CD8-positive, alpha-beta memory T cell (primary cell): ENCODE measurements around the gene ATP2B1. TPM values are rescaled to one million over a fixed set of nuclear protein-coding genes. Genes with fewer than 3 reads are reported as not detected.
A peak's percentile ranks its signal among the peaks of the same experiment; 100 is the strongest.
"Not testable (repeated sequence)": the region's sequence is repeated elsewhere in the genome, so short reads cannot be mapped to it uniquely, and the experiment has no call there.

Source experiments
- CTCF ChIA-PET: fragments of 350-600 bp; sonication (Branson Sonifier 250); formaldehyde crosslinking; loops from one replicate; lab custom pipeline; 2021; ENCODE audit warnings: antibody characterized with exemption; lab: Charles Lee
- POLR2A ChIA-PET: fragments of 350-600 bp; sonication (Branson Sonifier 250); formaldehyde crosslinking; loops from one replicate; lab custom pipeline; 2021; ENCODE audit warnings: antibody characterized with exemption; lab: Charles Lee
- DNase-seq, 5 donors: peaks; one replicate each; pipeline versions ENCODE4 v3.0.0 to v3.0.0-alpha.2; 2020 to 2022; ENCODE audit warnings: mixed read lengths in 1 of 5
- H3K27ac ChIP-seq: one replicate; pipeline ENCODE4 v1.7.0; 2013; ENCODE audit warnings: low read depth, mild to moderate bottlenecking, low read length, moderate library complexity
- H3K27me3 ChIP-seq: 2 replicates; pipeline ENCODE4 v1.7.0; 2013; ENCODE audit warnings: low read length, mild to moderate bottlenecking; ENCODE audit not compliant: insufficient read depth, poor library complexity, severe bottlenecking
- H3K36me3 ChIP-seq: 2 replicates; pipeline ENCODE4 v1.7.0; 2013; ENCODE audit warnings: mild to moderate bottlenecking, low read length, moderate library complexity; ENCODE audit not compliant: insufficient read depth
- H3K4me1 ChIP-seq: 2 replicates; pipeline ENCODE4 v1.7.0; 2013; ENCODE audit warnings: mild to moderate bottlenecking, low read length, moderate library complexity; ENCODE audit not compliant: insufficient read depth
- H3K4me3 ChIP-seq: 2 replicates; pipeline ENCODE4 v1.7.0; 2013; ENCODE audit warnings: mild to moderate bottlenecking, low read length
- H3K9me3 ChIP-seq: 2 replicates; pipeline ENCODE4 v1.7.0; 2013; ENCODE audit warnings: mild to moderate bottlenecking, low read length
- H3K27ac Mint-ChIP-seq, 8 donors: one replicate each; pipeline ENCODE4 v1.8.0; 2020 to 2021; ENCODE audit warnings: mixed read lengths in 8 of 8, mild to moderate bottlenecking in 6 of 8, inconsistent platforms in 3 of 8, moderate library complexity in 3 of 8
- H3K27me3 Mint-ChIP-seq, 2 donors: one replicate each; pipeline ENCODE4 v1.8.0; 2020 to 2021; ENCODE audit warnings: mixed read lengths in 2 of 2, mild to moderate bottlenecking in 1 of 2, moderate library complexity in 1 of 2
- H3K36me3 Mint-ChIP-seq, 3 donors: one replicate each; pipeline ENCODE4 v1.8.0; 2020 to 2021; ENCODE audit warnings: mixed read lengths in 3 of 3, inconsistent platforms in 1 of 3, mild to moderate bottlenecking in 1 of 3
- H3K4me1 Mint-ChIP-seq, 3 donors: one replicate each; pipeline ENCODE4 v1.8.0; 2020 to 2021; ENCODE audit warnings: mixed read lengths in 3 of 3, inconsistent platforms in 1 of 3, mild to moderate bottlenecking in 1 of 3
- H3K4me3 Mint-ChIP-seq, 7 donors: one replicate each; pipeline ENCODE4 v1.8.0; 2020 to 2021; ENCODE audit warnings: mixed read lengths in 7 of 7, mild to moderate bottlenecking in 6 of 7, moderate library complexity in 4 of 7, inconsistent platforms in 2 of 7
- H3K9me3 Mint-ChIP-seq, 5 donors: one replicate each; pipeline ENCODE4 v1.8.0; 2020 to 2022; ENCODE audit warnings: mixed read lengths in 5 of 5, mild to moderate bottlenecking in 3 of 5, moderate library complexity in 2 of 5, inconsistent platforms in 1 of 5
- polyA plus RNA-seq: library from polyadenylated mRNA; unstranded; fragments of 300-500 nt; fragmentation: Illumina TruSeq; gene quantifications from one replicate; pipeline ENCODE4 v1.2.3, GENCODE V29; 2021
- total RNA-seq, 2 experiments: library from RNA; stranded (reverse); gene quantifications; one replicate each; pipeline ENCODE4 v1.2.3, GENCODE V29; 2021

ATP2B1 gene
- total and polyA plus RNA-seq, 3 experiments from 2014 or later: 32.7 to 45.3 (median 32.8) TPM

DNA sequence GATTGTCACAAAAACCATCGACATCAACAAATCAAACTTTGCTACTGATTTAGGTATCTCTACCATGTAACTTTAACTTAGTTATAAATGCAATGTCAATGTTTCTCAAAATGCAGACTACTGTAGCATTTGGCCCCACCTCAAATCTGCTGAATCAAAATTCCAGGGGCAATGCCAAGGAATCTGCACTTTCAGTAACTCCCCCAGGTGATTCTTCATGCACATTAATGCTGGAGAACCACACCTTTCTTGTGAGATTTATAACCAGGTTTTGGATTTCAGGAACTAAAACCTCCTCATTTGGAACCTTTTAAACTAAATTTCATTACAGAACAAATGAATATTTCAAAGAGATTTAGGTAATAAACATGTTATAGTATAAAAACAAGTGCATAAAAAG, 4.9 kb downstream of the ATP2B1 start:
- H3K4me3 ChIP-seq: no peak overlapping the region
- no peak for DNase-seq
- H3K9me3 ChIP-seq: no peaks in the 10 kb centered on the region
- H3K36me3 Mint-ChIP-seq: peaks cover 0 to 9% (median 4%) of the 10 kb centered on the region in 3 donors
- peak overlapping the region in 1 of 8 donors; percentile 2 for H3K27ac Mint-ChIP-seq
- peaks cover 50% of the 10 kb centered on the region for H3K4me1 ChIP-seq
- ChIA-PET POLR2A (no interaction called here), CTCF (no interaction called here)
- no peak overlapping the region for H3K27ac ChIP-seq
- H3K27me3 Mint-ChIP-seq: peaks cover 0 to 6% of the 10 kb centered on the region in 2 donors
- no peaks in the 10 kb centered on the region for H3K36me3 ChIP-seq
- peak overlapping the region in 4 of 7 donors; percentile 17 to 51 (median 26) for H3K4me3 Mint-ChIP-seq
- H3K9me3 Mint-ChIP-seq: no peaks in the 10 kb centered on the region
- H3K27me3 ChIP-seq: no peaks in the 10 kb centered on the region
- peaks cover 70 to 86% (median 85%) of the 10 kb centered on the region in 3 donors for H3K4me1 Mint-ChIP-seq

GRCh38 chr12:89702503-89702902, 6.1 kb downstream of the ATP2B1 start:
- Histone ChIP-seq H3K27me3 (no peaks in the 10 kb centered on the region), H3K4me3 (no peak overlapping the region), H3K27ac (no peak overlapping the region), H3K36me3 (no peaks in the 10 kb centered on the region), H3K9me3 (no peaks in the 10 kb centered on the region), H3K4me1 (peaks cover 54% of the 10 kb centered on the region)
- Mint-ChIP-seq H3K4me3 (peak overlapping the region in 1 of 7 donors; percentile 32), H3K36me3 (peaks cover 0 to 9% (median 9%) of the 10 kb centered on the region in 3 donors), H3K9me3 (no peaks in the 10 kb centered on the region), H3K4me1 (peaks cover 83 to 97% (median 95%) of the 10 kb centered on the region in 3 donors), H3K27me3 (peaks cover 0 to 2% of the 10 kb centered on the region in 2 donors), H3K27ac (peak overlapping the region in 1 of 8 donors; percentile 7)
- no peak for DNase-seq
- POLR2A ChIA-PET: no interaction called here
- CTCF ChIA-PET: no interaction called here

- ChIA-PET POLR2A (no interaction called here), CTCF (interaction anchor here (0.6 kb wide), 1 partner anchor 247 kb away, joined by 3 read pairs; no protein-coding TSS in a partner anchor)
- Mint-ChIP-seq H3K27me3 (no peaks in the 10 kb centered on the region), H3K4me3 (peak overlapping the region in 2 of 7 donors; percentile 37 to 40), H3K9me3 (no peaks in the 10 kb centered on the region), H3K36me3 (peaks cover 0 to 9% (median 4%) of the 10 kb centered on the region in 3 donors), H3K4me1 (peaks cover 85 to 98% (median 95%) of the 10 kb centered on the region in 3 donors), H3K27ac (peak overlapping the region in 2 of 8 donors; percentile 7 to 25)
- no peaks in the 10 kb centered on the region for H3K9me3 ChIP-seq
- no peak overlapping the region for H3K27ac ChIP-seq
- no peak overlapping the region for H3K4me3 ChIP-seq
- no peak for DNase-seq
- no peaks in the 10 kb centered on the region for H3K27me3 ChIP-seq
- H3K4me1 ChIP-seq: peaks cover 56% of the 10 kb centered on the region
- H3K36me3 ChIP-seq: no peaks in the 10 kb centered on the region
These were observed 6.9 kb downstream of the ATP2B1 start for GRCh38 chr12:89701606-89702206.

DNA sequence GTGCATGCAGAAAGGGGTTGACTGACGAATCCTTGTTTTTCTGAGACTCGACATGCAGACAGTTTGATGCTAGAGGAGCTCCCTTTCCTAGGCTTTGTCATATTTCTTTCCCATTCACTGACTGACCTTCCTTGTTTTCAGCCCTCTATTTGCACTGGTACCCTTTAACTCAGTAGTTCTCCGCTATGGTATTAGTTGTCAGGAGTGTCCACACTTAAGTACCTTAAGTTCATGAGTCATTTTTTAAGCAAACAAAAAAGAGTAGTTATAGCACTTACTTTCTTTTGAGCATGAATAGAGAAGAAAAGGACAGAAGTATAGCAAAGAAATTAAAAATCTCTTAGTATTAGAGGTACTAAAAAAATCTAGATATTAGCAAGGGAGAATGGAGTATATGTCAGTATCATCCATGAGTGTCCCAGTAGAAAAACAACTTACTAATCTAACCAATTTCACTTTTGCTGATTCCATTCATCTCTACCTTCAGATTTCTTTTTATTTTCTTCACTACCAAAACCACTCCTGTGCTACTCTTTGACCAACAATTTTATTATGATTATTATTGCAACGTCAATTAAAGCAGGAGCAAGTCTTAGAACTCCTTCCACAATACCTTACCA, 8.3 kb downstream of the ATP2B1 start:
- H3K27ac Mint-ChIP-seq: peak overlapping the region in 2 of 8 donors; percentile 29 to 56
- peaks cover 81 to 97% (median 92%) of the 10 kb centered on the region in 3 donors for H3K4me1 Mint-ChIP-seq
- ChIA-PET CTCF (interaction anchor here (1.8 kb wide), 1 partner anchor 9 kb away, joined by 7 read pairs; the partner anchor contains the start of gene ATP2B1), POLR2A (interaction anchor here (0.6 to 1.4 kb wide), 2 partner anchors 9 to 54 kb away, joined by 3 to 4 read pairs; partner anchors contain the start of gene ATP2B1)
- no peak overlapping the region for H3K4me3 ChIP-seq
- DNase-seq: no peak
- H3K36me3 Mint-ChIP-seq: peaks cover 0 to 9% (median 4%) of the 10 kb centered on the region in 3 donors
- H3K4me3 Mint-ChIP-seq: peak overlapping the region in 1 of 7 donors; percentile 18
- no peaks in the 10 kb centered on the region for H3K27me3 ChIP-seq
- H3K27ac ChIP-seq: no peak overlapping the region
- no peaks in the 10 kb centered on the region for H3K9me3 ChIP-seq
- no peaks in the 10 kb centered on the region for H3K27me3 Mint-ChIP-seq
- no peaks in the 10 kb centered on the region for H3K36me3 ChIP-seq
- no peaks in the 10 kb centered on the region for H3K9me3 Mint-ChIP-seq
- H3K4me1 ChIP-seq: peaks cover 48% of the 10 kb centered on the region

- H3K4me3 Mint-ChIP-seq: no peak overlapping the region
- Histone ChIP-seq H3K27ac (no peak overlapping the region), H3K27me3 (no peaks in the 10 kb centered on the region), H3K4me1 (peaks cover 41% of the 10 kb centered on the region), H3K9me3 (no peaks in the 10 kb centered on the region), H3K36me3 (no peaks in the 10 kb centered on the region), H3K4me3 (no peak overlapping the region)
- H3K36me3 Mint-ChIP-seq: peaks cover 0 to 9% (median 4%) of the 10 kb centered on the region in 3 donors
- DNase-seq: no peak
- no peaks in the 10 kb centered on the region for H3K27me3 Mint-ChIP-seq
- CTCF ChIA-PET: interaction anchor here (1.2 kb wide), 1 partner anchor 11 kb away, joined by 5 read pairs; no protein-coding TSS in a partner anchor
- H3K9me3 Mint-ChIP-seq: no peaks in the 10 kb centered on the region
- POLR2A ChIA-PET: no interaction called here
- H3K4me1 Mint-ChIP-seq: peaks cover 79 to 97% (median 90%) of the 10 kb centered on the region in 3 donors
- peak overlapping the region in 1 of 8 donors; percentile 23 for H3K27ac Mint-ChIP-seq
These were observed 10.0 kb downstream of the ATP2B1 start for GRCh38 chr12:89698607-89699006.

DNA sequence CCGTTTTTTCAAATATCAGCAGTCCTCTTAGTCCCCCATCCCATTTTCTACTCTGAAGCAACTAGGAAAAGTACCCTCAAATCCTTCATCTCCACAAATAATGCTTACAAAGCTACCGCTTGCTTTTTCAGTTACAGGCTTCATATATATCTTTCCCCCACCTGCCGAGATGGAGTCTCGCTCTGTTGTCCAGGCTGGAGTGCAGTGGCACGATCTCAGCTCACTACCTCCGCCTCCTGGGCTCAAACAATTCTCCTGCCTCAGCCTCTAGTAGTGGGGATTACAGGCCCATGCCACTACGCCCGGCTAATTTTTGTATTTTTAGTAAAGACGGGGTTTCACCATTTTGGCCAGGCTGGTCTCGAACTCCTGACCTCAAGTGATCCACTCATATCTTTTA, 10.9 kb downstream of the ATP2B1 start:
- CTCF ChIA-PET, POLR2A ChIA-PET, H3K4me3 ChIP-seq, H3K36me3 Mint-ChIP-seq, H3K9me3 ChIP-seq, H3K9me3 Mint-ChIP-seq, H3K27ac ChIP-seq, H3K27me3 Mint-ChIP-seq, H3K27me3 ChIP-seq, H3K36me3 ChIP-seq, DNase-seq, H3K27ac Mint-ChIP-seq: not testable (repeated sequence)
- Mint-ChIP-seq H3K4me1 (peaks cover 82 to 97% (median 92%) of the 10 kb centered on the region in 3 donors), H3K4me3 (peak overlapping the region in 1 of 7 donors; percentile 0)
- peaks cover 45% of the 10 kb centered on the region for H3K4me1 ChIP-seq

- H3K36me3 ChIP-seq: no peaks in the 10 kb centered on the region
- peaks cover 82 to 96% (median 92%) of the 10 kb centered on the region in 3 donors for H3K4me1 Mint-ChIP-seq
- no peak overlapping the region for H3K4me3 Mint-ChIP-seq
- H3K27ac ChIP-seq: no peak overlapping the region
- POLR2A ChIA-PET: no interaction called here
- no peak for DNase-seq
- no peaks in the 10 kb centered on the region for H3K9me3 ChIP-seq
- no peaks in the 10 kb centered on the region for H3K9me3 Mint-ChIP-seq
- H3K27me3 Mint-ChIP-seq: no peaks in the 10 kb centered on the region
- no peak overlapping the region for H3K4me3 ChIP-seq
- H3K27me3 ChIP-seq: no peaks in the 10 kb centered on the region
- peaks cover 41% of the 10 kb centered on the region for H3K4me1 ChIP-seq
- CTCF ChIA-PET: no interaction called here
- H3K27ac Mint-ChIP-seq: peak overlapping the region in 2 of 8 donors; percentile 2 to 36
- peaks cover 0 to 9% (median 4%) of the 10 kb centered on the region in 3 donors for H3K36me3 Mint-ChIP-seq
These were observed 11.3 kb downstream of the ATP2B1 start for GRCh38 chr12:89697296-89697695.

DNA sequence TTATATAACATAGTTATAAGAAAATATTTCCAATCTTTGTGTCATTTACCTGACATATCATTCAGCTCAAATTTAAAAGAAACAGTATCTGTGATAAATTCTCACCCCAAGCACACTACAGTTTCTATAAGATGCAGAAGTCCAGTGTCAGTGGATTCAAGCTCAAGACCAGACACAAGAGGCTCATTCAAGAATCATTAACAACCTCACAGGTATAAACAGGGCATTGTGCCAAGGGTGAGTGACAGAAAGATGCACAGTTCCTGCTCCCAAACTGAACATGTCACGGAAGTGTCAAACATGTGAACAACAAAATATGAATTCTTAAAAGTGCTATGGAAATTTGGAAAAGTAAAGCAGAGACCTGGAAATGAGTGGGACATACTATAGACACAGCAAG, 12.8 kb downstream of the ATP2B1 start:
- Histone ChIP-seq H3K9me3 (no peaks in the 10 kb centered on the region), H3K4me1 (peaks cover 38% of the 10 kb centered on the region), H3K27me3 (no peaks in the 10 kb centered on the region), H3K4me3 (no peak overlapping the region), H3K36me3 (no peaks in the 10 kb centered on the region), H3K27ac (no peak overlapping the region)
- Mint-ChIP-seq H3K27ac (peak overlapping the region in 3 of 8 donors; percentile 13 to 35 (median 15)), H3K9me3 (no peaks in the 10 kb centered on the region), H3K4me1 (peaks cover 83 to 97% (median 92%) of the 10 kb centered on the region in 3 donors), H3K4me3 (peak overlapping the region in 2 of 7 donors; percentile 3 to 46), H3K36me3 (peaks cover 0 to 5% (median 5%) of the 10 kb centered on the region in 3 donors), H3K27me3 (no peaks in the 10 kb centered on the region)
- ChIA-PET POLR2A (interaction anchor here (1.1 kb wide), 1 partner anchor 13 kb away, joined by 4 read pairs; the partner anchor contains the start of gene ATP2B1), CTCF (no interaction called here)
- no peak for DNase-seq
